Panc1 (cell line): ENCODE measurements around the gene TNFAIP3. TPM values are rescaled to one million over a fixed set of nuclear protein-coding genes. Genes with fewer than 3 reads are reported as not detected.
"Not testable (repeated sequence)": the region's sequence is repeated elsewhere in the genome, so short reads cannot be mapped to it uniquely, and the experiment has no call there.

ENCODE experiments used
- ATAC-seq: fragments of 200-7000 bp; cut with Tn5 transposase; 2 replicates; pipeline ENCODE4 v1.9.1; 2020; ENCODE audit warnings: mild to moderate bottlenecking, moderate library complexity
- BruUV-seq: library from RNA; stranded (reverse); fragments of 400-500 nt; replicated peaks from 2 replicates; lab custom pipeline; 2021; lab: Mats Ljungman, UMichigan
- CTCF ChIA-PET: fragments of 300-600 bp; sonication (Branson Sonifier 250); formaldehyde crosslinking; loops from one replicate; lab custom pipeline; 2022; ENCODE audit warnings: antibody characterized with exemption; lab: Charles Lee
- POLR2A ChIA-PET: fragments of 300-600 bp; sonication (Branson Sonifier 250); formaldehyde crosslinking; loops from one replicate; lab custom pipeline; 2022; ENCODE audit warnings: antibody characterized with exemption; lab: Charles Lee
- DNase-seq: peaks from one replicate; pipeline ENCODE4 v3.0.0-alpha.2; 2010; ENCODE audit warnings: low read depth, low spot score
- H3K27ac ChIP-seq: 2 replicates; pipeline ENCODE4 v1.5.1; 2011; ENCODE audit warnings: mild to moderate bottlenecking, low read length, inconsistent platforms
- H3K27me3 ChIP-seq: fragments of 200-500 bp; sonication (Bioruptor generic); 2 replicates; pipeline ENCODE4 v1.6.0; 2014; ENCODE audit warnings: low read length, inconsistent platforms; ENCODE audit not compliant: control insufficient read depth, insufficient read depth
- H3K36me3 ChIP-seq: fragments of 200-500 bp; sonication (Bioruptor generic); 2 replicates; pipeline ENCODE4 v1.5.1; 2014; ENCODE audit warnings: inconsistent platforms, mild to moderate bottlenecking, low read length, moderate library complexity; ENCODE audit not compliant: control insufficient read depth, insufficient read depth
- H3K4me1 ChIP-seq: 2 replicates; pipeline ENCODE4 v1.5.1; 2011; ENCODE audit warnings: inconsistent platforms, mild to moderate bottlenecking, low read length, moderate library complexity; ENCODE audit not compliant: control insufficient read depth, insufficient read depth
- H3K4me3 ChIP-seq, 2 experiments: 2 replicates each; pipeline ENCODE4 v1.5.1; 2011 to 2012; ENCODE audit warnings: low read depth in 2 of 2, low read length in 2 of 2, mild to moderate bottlenecking in 2 of 2, inconsistent platforms in 1 of 2, moderate library complexity in 1 of 2
- H3K9me3 ChIP-seq: fragments of 200-500 bp; sonication (Bioruptor generic); 2 replicates; pipeline ENCODE4 v1.5.1; 2014; ENCODE audit warnings: low read depth, mild to moderate bottlenecking, inconsistent platforms, low read length, moderate library complexity; ENCODE audit not compliant: control insufficient read depth, insufficient read depth
- CTCF ChIP-seq: fragments of 450-650 bp; IDR thresholded peaks from 2 replicates; pipeline ENCODE4 v1.5.1; 2017; ENCODE audit warnings: mild to moderate bottlenecking
- POLR2AphosphoS5 ChIP-seq: IDR thresholded peaks from 2 replicates; pipeline ENCODE4 v1.6.1; 2012; ENCODE audit warnings: mild to moderate bottlenecking, low read depth, low read length, moderate library complexity
- REST ChIP-seq, 2 experiments: IDR thresholded peaks; 2 replicates each; pipeline ENCODE4 v1.6.1; 2011 to 2012; ENCODE audit warnings: low read depth in 2 of 2, control low read depth in 1 of 2, low read length in 1 of 2, mild to moderate bottlenecking in 1 of 2, moderate library complexity in 1 of 2; ENCODE audit not compliant: insufficient read depth in 1 of 2
- SIN3A ChIP-seq: IDR thresholded peaks from 2 replicates; pipeline ENCODE4 v1.6.1; 2012; ENCODE audit warnings: low read depth, mild to moderate bottlenecking, low read length, moderate library complexity, borderline replicate concordance; ENCODE audit not compliant: insufficient read depth
- TCF7L2 ChIP-seq: IDR thresholded peaks from 2 replicates; pipeline ENCODE4 v1.6.1; 2011; ENCODE audit warnings: mild to moderate bottlenecking, low read depth, low read length, inconsistent platforms
- in situ Hi-C: cut with HindIII; loops from 2 replicates; pipeline ENCODE4 v1.10.0; 2016; ENCODE audit warnings: low sequenced_read_pairs, low pct_unique_long_range_greater_than_20kb
- intact Hi-C: fragments of 100-400 bp; cut with micrococcal nuclease; formaldehyde crosslinking; loops from one replicate; pipeline ENCODE4 v1.10.0; 2022; ENCODE audit not compliant: unreplicated experiment
- total RNA-seq: library from RNA; stranded (reverse); gene quantifications from one replicate; pipeline ENCODE4 v1.2.1, GENCODE V29; 2021; ENCODE audit not compliant: unreplicated experiment

Gene TNFAIP3
- total RNA-seq, 1 experiment from 2014 or later = 15.0 TPM

- in situ Hi-C loops = no loop called here
- TF ChIP-seq POLR2AphosphoS5 (no peak), TCF7L2 (no peak), CTCF (no peak), REST (IDR thresholded peaks at IDR 0.05; ENCODE audit: insufficient read depth in 1 of 2, low read depth in 2 of 2, low read length in 1 of 2) (no peak), SIN3A (no peak)
- DNase-seq = no peak
- CTCF ChIA-PET = no interaction called here
- intact Hi-C loops = no loop called here
- no peaks in the 10 kb centered on the region for H3K9me3 ChIP-seq
- ATAC-seq = no peak
- H3K36me3 ChIP-seq = no peaks in the 10 kb centered on the region
- no peaks in the 10 kb centered on the region for H3K4me1 ChIP-seq
- no peak overlapping the region for H3K27ac ChIP-seq
- no peaks in the 10 kb centered on the region for H3K27me3 ChIP-seq
- H3K4me3 ChIP-seq = no peak overlapping the region
- no TSS peak for BruUV-seq
- POLR2A ChIA-PET = interaction anchor here (0.6 kb wide), 1 partner anchor 75 kb away, joined by 6 read pairs; no protein-coding TSS in a partner anchor
Measured at GRCh38 chr6:137893181-137893580, 26.1 kb downstream of the TNFAIP3 start.

- Histone ChIP-seq H3K36me3 (no peaks in the 10 kb centered on the region), H3K27me3 (no peaks in the 10 kb centered on the region), H3K4me3 (no peak overlapping the region), H3K9me3 (no peaks in the 10 kb centered on the region), H3K27ac (no peak overlapping the region), H3K4me1 (no peaks in the 10 kb centered on the region)
- no peak for ATAC-seq
- POLR2A ChIA-PET = no interaction called here
- CTCF ChIA-PET = no interaction called here
- in situ Hi-C loops = no loop called here
- TF ChIP-seq CTCF (no peak), POLR2AphosphoS5 (no peak), REST (IDR thresholded peaks at IDR 0.05; ENCODE audit: insufficient read depth in 1 of 2, low read depth in 2 of 2, low read length in 1 of 2) (no peak), TCF7L2 (no peak), SIN3A (no peak)
- DNase-seq = no peak
- intact Hi-C loops = no loop called here
- no TSS peak for BruUV-seq
Measured at GRCh38 chr6:137893726-137894125, 26.7 kb downstream of the TNFAIP3 start.

GRCh38 chr6:137894378-137894777 is 27.3 kb downstream of the TNFAIP3 start:
- H3K27ac ChIP-seq, H3K9me3 ChIP-seq, DNase-seq, intact Hi-C loops, H3K4me3 ChIP-seq, BruUV-seq, H3K27me3 ChIP-seq, H3K4me1 ChIP-seq, CTCF ChIA-PET, ATAC-seq, H3K36me3 ChIP-seq, in situ Hi-C loops: not testable (repeated sequence)
- POLR2A ChIA-PET = interaction anchor here (0.6 kb wide), 1 partner anchor 31 kb away, joined by 4 read pairs; no protein-coding TSS in a partner anchor
